Measurements from ENCODE around the gene STIM2. TPM values are rescaled to one million over a fixed set of nuclear protein-coding genes. Genes with fewer than 3 reads are reported as not detected.
"Not testable (repeated sequence)": the region's sequence is repeated elsewhere in the genome, so short reads cannot be mapped to it uniquely, and the experiment has no call there.

The STIM2 gene
- total RNA-seq (ENCODE audit: insufficient read depth, low replicate concordance), result 14.0 TPM

- DNase-seq (ENCODE audit: low spot score), result peak; percentile 98
These were observed at the start of gene STIM2 for GRCh38 chr4:26860157-26860921. TSS of gene STIM2 (plus strand) at chr4:26860841.

- not testable (repeated sequence) for DNase-seq (ENCODE audit: low spot score)
These were observed 49.1 kb upstream of the STIM2 start for GRCh38 chr4:26811571-26811970.

- DNase-seq (ENCODE audit: low spot score), result peak; percentile 25
These were observed 48.5 kb upstream of the STIM2 start for GRCh38 chr4:26812049-26812714.

GRCh38 chr4:26813698-26814097 lies 46.9 kb upstream of the STIM2 start:
- no peak for DNase-seq (ENCODE audit: low spot score)

- DNase-seq (ENCODE audit: low spot score), result no peak
These were observed 45.4 kb upstream of the STIM2 start for GRCh38 chr4:26815199-26815598.

- no peak for DNase-seq (ENCODE audit: low spot score)
These were observed 44.9 kb upstream of the STIM2 start for GRCh38 chr4:26815706-26816105.

- no peak for DNase-seq (ENCODE audit: low spot score)
These were observed 41.6 kb upstream of the STIM2 start for GRCh38 chr4:26819026-26819425.

GRCh38 chr4:26819478-26820095 lies 41.1 kb upstream of the STIM2 start:
- no peak for DNase-seq (ENCODE audit: low spot score)

- no peak for DNase-seq (ENCODE audit: low spot score)
These were observed 40.3 kb upstream of the STIM2 start for GRCh38 chr4:26820346-26820745.

- DNase-seq (ENCODE audit: low spot score), result no peak
These were observed 39.6 kb upstream of the STIM2 start for GRCh38 chr4:26821031-26821430.

GRCh38 chr4:26821677-26822503 lies 38.8 kb upstream of the STIM2 start:
- no peak for DNase-seq (ENCODE audit: low spot score)

- DNase-seq (ENCODE audit: low spot score), result no peak
These were observed 38.1 kb upstream of the STIM2 start for GRCh38 chr4:26822546-26822945.

- DNase-seq (ENCODE audit: low spot score), result not testable (repeated sequence)
These were observed 37.7 kb upstream of the STIM2 start for GRCh38 chr4:26822974-26823373.

GRCh38 chr4:26823583-26823982 lies 37.1 kb upstream of the STIM2 start:
- no peak for DNase-seq (ENCODE audit: low spot score)

- DNase-seq (ENCODE audit: low spot score), result no peak
These were observed 36.0 kb upstream of the STIM2 start for GRCh38 chr4:26824667-26825066.

- peak; percentile 20 for DNase-seq (ENCODE audit: low spot score)
These were observed 33.9 kb upstream of the STIM2 start for GRCh38 chr4:26826721-26827120.

- DNase-seq (ENCODE audit: low spot score), result not testable (repeated sequence)
These were observed 33.3 kb upstream of the STIM2 start for GRCh38 chr4:26827336-26827735.

- DNase-seq (ENCODE audit: low spot score), result no peak
These were observed 32.8 kb upstream of the STIM2 start for GRCh38 chr4:26827798-26828197.

GRCh38 chr4:26829018-26829417 lies 31.6 kb upstream of the STIM2 start:
- DNase-seq (ENCODE audit: low spot score), result no peak

- DNase-seq (ENCODE audit: low spot score), result no peak
These were observed 30.6 kb upstream of the STIM2 start for GRCh38 chr4:26830033-26830432.

- DNase-seq (ENCODE audit: low spot score), result no peak
These were observed 29.9 kb upstream of the STIM2 start for GRCh38 chr4:26830701-26831100.

GRCh38 chr4:26836539-26836938 lies 24.1 kb upstream of the STIM2 start:
- no peak for DNase-seq (ENCODE audit: low spot score)

Measured in umbilical cord (tissue), 2 donors.